Adrenal gland (tissue), 12 donors: ENCODE results near the gene DLGAP1. TPM values are rescaled to one million over a fixed set of nuclear protein-coding genes. Genes with fewer than 3 reads are reported as not detected.
A peak's percentile ranks its signal among the peaks of the same experiment; 100 is the strongest.

Source experiments
- DNase-seq, 7 donors: peaks; one replicate each; pipeline ENCODE4 v3.0.0-alpha.2; 2019 to 2020
- H3K27ac ChIP-seq, 5 donors: fragments of 200-600 bp; sonication (generic) in 4 of 5; 1 replicate in 3 of 5; 2 replicates in 2 of 5; pipeline versions ENCODE4 v1.5.1 to v1.8.0; 2016 to 2020; ENCODE audit warnings: mild to moderate bottlenecking in 1 of 5
- H3K27me3 ChIP-seq: fragments of 200-600 bp; 2 replicates; pipeline ENCODE4 v1.8.0; 2021
- H3K36me3 ChIP-seq, 2 donors: fragments of 200-600 bp; replicated peaks in 1 of 2; 1 replicate in 1 of 2; 2 replicates in 1 of 2; pipeline versions ENCODE4 v1.5.1 to v1.8.0; 2018 to 2022
- H3K4me1 ChIP-seq, 2 donors: fragments of 200-600 bp; replicated peaks in 1 of 2; 1 replicate in 1 of 2; 2 replicates in 1 of 2; pipeline versions ENCODE4 v1.5.1 to v1.8.0; 2018 to 2021
- H3K4me3 ChIP-seq, 4 donors: fragments of 200-600 bp; sonication (generic) in 3 of 4; one replicate each; pipeline ENCODE4 v1.5.1; 2016 to 2018
- H3K9me3 ChIP-seq, 3 donors: fragments of 200-600 bp; sonication (generic) in 1 of 3; replicated peaks in 1 of 3; 1 replicate in 2 of 3; 2 replicates in 1 of 3; pipeline versions ENCODE4 v1.5.1 to v1.8.0; 2016 to 2021
- POLR2A ChIP-seq, 2 donors: fragments of 450-650 bp; IDR thresholded peaks; one replicate each; pipeline ENCODE4 v1.6.1; 2017; ENCODE audit warnings: antibody characterized with exemption in 2 of 2, mild to moderate bottlenecking in 2 of 2, moderate library complexity in 1 of 2
- WGBS, 4 donors: extraction: QIAGEN DNeasy Blood & Tissue Kit in 2 of 4; methylation state at CpG; one replicate each; pipeline versions ENCODE4 v1.1.5 to v1.1.7; 2013 to 2017; 5-methylcytosine and 5-hydroxymethylcytosine counted together
- intact Hi-C, 2 donors: fragments of 100-400 bp; cut with DNase I; formaldehyde crosslinking; loops; one replicate each; pipeline versions ENCODE4 v1.14.1 to v1.15.0; 2022 to 2023
- polyA plus RNA-seq, 3 donors: library from polyadenylated mRNA; stranded (reverse); fragments of 200-250 nt in 2 of 3; fragments of 350-450 nt in 1 of 3; fragmentation: Illumina TruSeq in 1 of 3; extraction: RNeasy Lipid Tissue Mini Kit (QIAGEN cat#74804) in 1 of 3; gene quantifications; one replicate each; pipeline ENCODE4 v1.2.3, GENCODE V29; 2013 to 2014
- total RNA-seq, 9 donors: library from RNA; depleted of rRNA in 4 of 9; stranded (reverse); fragments of >200 nt in 4 of 9; fragments of 120-200 nt in 1 of 9; fragmentation: NEBNext Ultra II Directional in 1 of 9; extraction: Animal tissue kit (Norgen Biotek cat#: 25700) in 1 of 9; gene quantifications; one replicate each; pipeline versions ENCODE4 v1.1.0 to v1.2.4, GENCODE V29; 2013 to 2023
- TF ChIP-seq, protein P1 (sequence below), 6 experiments: fragments of 450-650 bp in 4 of 6; fragments of 200-600 bp in 2 of 6; sonication (generic) in 1 of 6; IDR thresholded peaks; 1 replicate in 5 of 6; 2 replicates in 1 of 6; pipeline versions ENCODE4 v1.5.1 to v1.8.0; 2016 to 2021; ENCODE audit warnings: antibody characterized with exemption in 6 of 6, mild to moderate bottlenecking in 2 of 6, moderate library complexity in 1 of 6
- donor health status: healthy with polysubstance abuse.
- donor health status: Bipolar disorder and iron deficiency.
- donor health status: DM: yes; HTN: yes; CAD: no.
- donor health status: DM: no; HTN: no; CAD: no.
- donor health status: DM: no; HTN: no; CAD: no.
- donor health status: DM: yes; HTN: yes; CAD: no.

DLGAP1 gene
- total and polyA plus RNA-seq, 12 donors, result 1.7 to 30.9 (median 12.9) TPM

DNA sequence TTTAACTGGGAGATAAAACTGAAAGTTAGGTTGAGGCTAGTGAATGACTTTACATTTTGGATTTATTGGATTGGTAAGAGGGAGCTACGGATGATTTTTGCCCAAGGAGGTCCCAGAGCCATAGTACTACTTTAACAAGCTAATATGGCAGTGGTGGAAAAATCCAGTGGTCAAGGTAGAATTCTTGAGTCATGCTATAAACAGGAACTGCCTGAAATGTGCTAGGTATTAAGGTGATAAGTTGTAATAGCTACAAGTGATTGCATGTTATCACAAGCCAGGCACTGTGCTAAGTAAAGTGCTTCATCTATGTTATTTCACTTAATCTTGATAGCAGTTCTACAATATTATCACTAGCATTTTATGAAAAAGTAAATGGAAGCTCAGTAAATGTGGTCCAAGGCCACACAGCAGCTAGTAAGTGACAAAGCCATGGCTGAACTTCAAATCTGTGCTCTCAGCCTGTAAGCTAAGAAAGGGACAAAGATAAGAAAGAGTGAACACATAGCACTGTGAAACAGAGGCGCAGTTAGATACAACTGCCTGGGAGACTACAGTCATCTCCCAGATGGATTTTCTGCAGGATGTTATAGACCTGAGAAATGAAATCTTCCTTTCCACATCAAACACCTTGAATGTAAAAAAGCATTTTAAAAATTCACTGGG lies 535.6 kb downstream of the DLGAP1 start:
- 71 to 83% (median 76%) methylated on average over 2 of the region's 2 CpGs for WGBS, 4 donors
- H3K36me3 ChIP-seq, result no peaks in the 10 kb centered on the region
- H3K4me3 ChIP-seq, result no peak overlapping the region
- no peaks in the 10 kb centered on the region for H3K9me3 ChIP-seq
- H3K27me3 ChIP-seq, result no peaks in the 10 kb centered on the region
- H3K27ac ChIP-seq, result peak overlapping the region in 1 of 5 donors; percentile 44
- intact Hi-C loops, result no loop called here
- peak in 5 of 7 donors; percentile 24 to 65 (median 51) for DNase-seq
- H3K4me1 ChIP-seq, result peaks cover 0 to 8% of the 10 kb centered on the region in 2 donors
- TF ChIP-seq POLR2A (IDR thresholded peaks at IDR 0.05), result no peak
- TF ChIP-seq, protein P1, sequence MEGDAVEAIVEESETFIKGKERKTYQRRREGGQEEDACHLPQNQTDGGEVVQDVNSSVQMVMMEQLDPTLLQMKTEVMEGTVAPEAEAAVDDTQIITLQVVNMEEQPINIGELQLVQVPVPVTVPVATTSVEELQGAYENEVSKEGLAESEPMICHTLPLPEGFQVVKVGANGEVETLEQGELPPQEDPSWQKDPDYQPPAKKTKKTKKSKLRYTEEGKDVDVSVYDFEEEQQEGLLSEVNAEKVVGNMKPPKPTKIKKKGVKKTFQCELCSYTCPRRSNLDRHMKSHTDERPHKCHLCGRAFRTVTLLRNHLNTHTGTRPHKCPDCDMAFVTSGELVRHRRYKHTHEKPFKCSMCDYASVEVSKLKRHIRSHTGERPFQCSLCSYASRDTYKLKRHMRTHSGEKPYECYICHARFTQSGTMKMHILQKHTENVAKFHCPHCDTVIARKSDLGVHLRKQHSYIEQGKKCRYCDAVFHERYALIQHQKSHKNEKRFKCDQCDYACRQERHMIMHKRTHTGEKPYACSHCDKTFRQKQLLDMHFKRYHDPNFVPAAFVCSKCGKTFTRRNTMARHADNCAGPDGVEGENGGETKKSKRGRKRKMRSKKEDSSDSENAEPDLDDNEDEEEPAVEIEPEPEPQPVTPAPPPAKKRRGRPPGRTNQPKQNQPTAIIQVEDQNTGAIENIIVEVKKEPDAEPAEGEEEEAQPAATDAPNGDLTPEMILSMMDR (IDR thresholded peaks at IDR 0.05), result no peak

DNA sequence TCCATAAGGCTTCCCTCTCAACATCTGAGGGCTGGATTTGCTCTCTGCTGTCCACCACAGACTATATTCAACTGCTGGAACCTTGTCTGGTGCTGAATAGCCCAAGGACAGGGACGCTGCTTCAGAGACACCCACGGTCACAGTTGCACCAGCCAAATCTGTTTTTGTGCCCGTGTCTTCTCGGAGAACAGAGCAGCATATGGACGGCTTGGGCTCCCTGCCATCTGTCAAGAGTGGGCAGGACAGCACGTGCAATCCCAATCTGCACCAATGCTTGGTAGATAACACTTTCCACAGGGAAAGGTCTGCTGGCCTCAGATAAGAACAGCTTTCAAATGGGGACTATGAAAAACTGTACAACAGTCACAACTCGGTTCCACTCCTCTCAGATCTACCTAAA lies 539.0 kb downstream of the DLGAP1 start:
- TF ChIP-seq, protein P1 (IDR thresholded peaks at IDR 0.05), result no peak
- TF ChIP-seq POLR2A (IDR thresholded peaks at IDR 0.05), result no peak
- intact Hi-C loops, result no loop called here
- Histone ChIP-seq H3K9me3 (no peaks in the 10 kb centered on the region), H3K4me3 (no peak overlapping the region), H3K27ac (no peak overlapping the region), H3K27me3 (no peaks in the 10 kb centered on the region), H3K4me1 (no peaks in the 10 kb centered on the region), H3K36me3 (no peaks in the 10 kb centered on the region)
- WGBS, 4 donors, result 22 to 56% (median 39%) methylated on average over 3 to 7 of the region's 7 CpGs
- peak in 5 of 7 donors; percentile 21 to 52 (median 31) for DNase-seq

DNA sequence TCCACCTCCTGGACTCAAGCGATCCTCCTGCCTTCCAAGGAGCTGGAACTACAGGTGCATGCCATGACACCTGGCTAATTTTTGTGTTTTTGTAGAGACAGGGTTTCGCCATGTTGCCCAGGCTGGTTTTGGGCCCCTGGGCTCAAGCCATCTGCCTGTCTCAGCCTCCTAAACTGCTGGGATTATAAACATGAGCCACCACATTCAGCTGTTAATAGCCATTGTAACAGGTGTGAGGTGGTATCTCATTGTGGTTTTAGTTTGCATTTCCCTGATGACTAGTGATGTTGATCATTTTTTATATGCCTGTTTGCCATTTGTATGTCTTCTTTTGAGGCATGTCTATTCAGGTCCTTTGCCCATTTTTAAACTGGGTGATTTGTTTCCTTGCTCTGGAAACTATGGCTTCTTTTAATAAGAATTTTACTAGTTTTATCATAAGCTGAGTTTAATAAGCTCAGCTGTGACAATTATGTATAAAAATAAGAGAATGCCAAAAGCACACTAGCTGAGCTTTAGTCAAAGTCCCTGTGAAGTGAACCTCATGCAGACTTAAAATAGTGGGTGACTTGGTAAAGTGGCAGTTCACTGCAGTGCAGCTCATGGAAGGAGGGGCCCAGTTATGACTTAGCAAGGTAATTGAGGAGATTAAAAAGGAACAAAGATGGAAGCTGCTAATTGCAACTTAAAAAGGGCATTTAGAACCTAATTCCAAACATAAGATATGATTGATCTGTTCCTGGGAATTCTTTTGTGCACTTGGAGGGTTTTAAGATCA lies 540.1 kb downstream of the DLGAP1 start:
- Histone ChIP-seq H3K4me1 (no peaks in the 10 kb centered on the region), H3K27me3 (no peaks in the 10 kb centered on the region), H3K4me3 (no peak overlapping the region), H3K36me3 (no peaks in the 10 kb centered on the region), H3K27ac (no peak overlapping the region), H3K9me3 (no peaks in the 10 kb centered on the region)
- intact Hi-C loops, result no loop called here
- 95 to 100% (median 98%) methylated on average over 2 of the region's 2 CpGs for WGBS, 4 donors
- DNase-seq, result no peak
- TF ChIP-seq, protein P1 (IDR thresholded peaks at IDR 0.05), result no peak
- no peak for TF ChIP-seq POLR2A (IDR thresholded peaks at IDR 0.05)

DNA sequence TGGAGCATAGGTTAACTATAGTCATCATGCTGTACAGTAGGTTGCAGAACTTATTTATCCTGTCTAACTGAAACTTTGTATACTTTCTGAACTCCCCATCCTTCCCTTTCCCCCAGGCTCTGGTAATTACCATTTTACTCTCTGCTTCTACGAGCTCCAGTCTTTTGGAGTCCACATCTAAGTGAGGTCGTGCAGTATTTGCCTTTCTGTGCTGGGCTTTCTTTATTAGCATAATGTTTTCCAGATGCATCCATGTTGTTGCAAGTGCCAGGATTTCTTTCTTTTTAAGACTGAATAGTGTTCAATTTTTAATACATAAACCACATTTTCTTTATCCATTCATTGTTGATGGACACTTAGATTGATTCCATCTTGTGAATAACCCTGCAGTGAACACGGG lies 541.0 kb downstream of the DLGAP1 start:
- 84 to 92% (median 87%) methylated on average over 3 of the region's 3 CpGs for WGBS, 4 donors
- Histone ChIP-seq H3K4me3 (no peak overlapping the region), H3K36me3 (no peaks in the 10 kb centered on the region), H3K4me1 (no peaks in the 10 kb centered on the region), H3K27ac (no peak overlapping the region), H3K27me3 (no peaks in the 10 kb centered on the region), H3K9me3 (no peaks in the 10 kb centered on the region)
- TF ChIP-seq, protein P1 (IDR thresholded peaks at IDR 0.05), result no peak
- no peak for TF ChIP-seq POLR2A (IDR thresholded peaks at IDR 0.05)
- intact Hi-C loops, result no loop called here
- DNase-seq, result no peak
